NB4 (cell line): Measurements from ENCODE around the gene SLC5A2.

Source experiments
- CTCF ChIP-seq: IDR thresholded peaks from one replicate; pipeline ENCODE4 v1.5.1; 2012; ENCODE audit warnings: low read depth, low read length
- MAX ChIP-seq: IDR thresholded peaks from 2 replicates; pipeline ENCODE4 v1.6.1; 2011; ENCODE audit warnings: low read depth, low read length
- MYC ChIP-seq: IDR thresholded peaks from 2 replicates; pipeline ENCODE4 v1.6.1; 2011; ENCODE audit warnings: low read depth, low read length
- POLR2A ChIP-seq: IDR thresholded peaks from 2 replicates; pipeline ENCODE4 v1.6.1; 2011; ENCODE audit warnings: mild to moderate bottlenecking; ENCODE audit not compliant: insufficient read length; ENCODE audit errors: extremely low read depth

- TF ChIP-seq CTCF (peak; percentile 20), MYC (peak; percentile 65), POLR2A (peak; percentile 58), MAX (peak; percentile 72)
Observed at GRCh38 chr16:31458073-31458843, 24.7 kb upstream of the SLC5A2 start.
